NB4 (cell line): ENCODE measurements around the gene UNC45A.
A peak's percentile ranks its signal among the peaks of the same experiment; 100 is the strongest.

Source experiments
- DNase-seq: peaks from one replicate; pipeline ENCODE4 v3.0.0; 2010; ENCODE audit warnings: low read depth
- H3K4me3 ChIP-seq: one replicate; pipeline ENCODE4 v1.5.1; 2011; ENCODE audit warnings: mild to moderate bottlenecking, low read depth, low read length, moderate library complexity
- MAX ChIP-seq: IDR thresholded peaks from 2 replicates; pipeline ENCODE4 v1.6.1; 2011; ENCODE audit warnings: low read depth, low read length
- MYC ChIP-seq: IDR thresholded peaks from 2 replicates; pipeline ENCODE4 v1.6.1; 2011; ENCODE audit warnings: low read depth, low read length
- POLR2A ChIP-seq: IDR thresholded peaks from 2 replicates; pipeline ENCODE4 v1.6.1; 2011; ENCODE audit warnings: mild to moderate bottlenecking; ENCODE audit not compliant: insufficient read length; ENCODE audit errors: extremely low read depth
- TF ChIP-seq, protein P1 (sequence below): IDR thresholded peaks from one replicate; pipeline ENCODE4 v1.5.1; 2012; ENCODE audit warnings: low read depth, low read length

The UNC45A gene

GRCh38 chr15:90912770-90913075 is 22.4 kb upstream of the UNC45A start:
- H3K4me3 ChIP-seq: no peak overlapping the region
- no peak for DNase-seq
- TF ChIP-seq POLR2A (no peak), MAX (no peak), MYC (no peak)
- TF ChIP-seq, protein P1, sequence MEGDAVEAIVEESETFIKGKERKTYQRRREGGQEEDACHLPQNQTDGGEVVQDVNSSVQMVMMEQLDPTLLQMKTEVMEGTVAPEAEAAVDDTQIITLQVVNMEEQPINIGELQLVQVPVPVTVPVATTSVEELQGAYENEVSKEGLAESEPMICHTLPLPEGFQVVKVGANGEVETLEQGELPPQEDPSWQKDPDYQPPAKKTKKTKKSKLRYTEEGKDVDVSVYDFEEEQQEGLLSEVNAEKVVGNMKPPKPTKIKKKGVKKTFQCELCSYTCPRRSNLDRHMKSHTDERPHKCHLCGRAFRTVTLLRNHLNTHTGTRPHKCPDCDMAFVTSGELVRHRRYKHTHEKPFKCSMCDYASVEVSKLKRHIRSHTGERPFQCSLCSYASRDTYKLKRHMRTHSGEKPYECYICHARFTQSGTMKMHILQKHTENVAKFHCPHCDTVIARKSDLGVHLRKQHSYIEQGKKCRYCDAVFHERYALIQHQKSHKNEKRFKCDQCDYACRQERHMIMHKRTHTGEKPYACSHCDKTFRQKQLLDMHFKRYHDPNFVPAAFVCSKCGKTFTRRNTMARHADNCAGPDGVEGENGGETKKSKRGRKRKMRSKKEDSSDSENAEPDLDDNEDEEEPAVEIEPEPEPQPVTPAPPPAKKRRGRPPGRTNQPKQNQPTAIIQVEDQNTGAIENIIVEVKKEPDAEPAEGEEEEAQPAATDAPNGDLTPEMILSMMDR: no peak

- no peak for TF ChIP-seq MYC
- no peak for TF ChIP-seq POLR2A
- TF ChIP-seq, protein P1: no peak
- no peak for TF ChIP-seq MAX
These were observed 21.6 kb upstream of the UNC45A start for GRCh38 chr15:90913398-90913944.

DNA sequence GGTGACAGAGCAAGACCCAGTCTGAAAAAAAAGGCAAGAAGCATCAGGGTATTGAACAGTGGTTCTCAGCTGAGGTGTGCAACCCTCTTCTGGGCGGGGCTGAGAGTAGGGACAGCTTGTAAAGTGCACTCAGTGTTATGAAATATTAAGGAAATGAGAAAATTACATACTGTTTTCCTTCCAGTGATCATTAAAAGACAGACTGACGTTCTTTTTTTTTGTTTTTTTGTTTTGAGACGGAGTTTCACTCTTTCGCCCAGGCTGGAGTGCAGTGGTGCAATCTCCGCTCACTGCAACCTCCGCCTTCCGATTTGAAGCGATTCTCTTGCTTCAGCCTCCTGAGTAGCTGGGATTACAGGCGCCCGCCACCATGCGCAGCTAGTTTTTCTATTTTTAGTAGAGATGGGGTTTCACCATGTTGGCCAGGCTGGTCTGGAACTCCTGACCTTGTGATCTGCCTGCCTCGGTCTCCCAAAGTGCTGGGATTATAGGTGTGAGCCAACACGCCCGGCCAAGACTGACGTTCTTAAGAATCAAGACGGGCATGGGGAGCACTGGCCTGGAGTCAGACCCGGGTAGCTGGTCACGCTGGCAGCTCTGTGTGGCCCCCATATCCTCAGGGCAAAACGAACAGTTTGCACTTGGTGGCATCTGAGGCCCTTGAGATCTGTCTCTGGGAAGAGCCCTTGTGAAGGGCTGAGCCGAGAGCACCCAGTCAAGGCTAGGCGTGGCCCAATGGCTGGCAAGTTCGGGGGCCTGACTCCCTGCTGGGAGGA is 20.6 kb upstream of the UNC45A start:
- TF ChIP-seq MYC (no peak), MAX (no peak), POLR2A (no peak)
- TF ChIP-seq, protein P1: no peak
- no peak overlapping the region for H3K4me3 ChIP-seq
- peak; percentile 76 for DNase-seq

More at GRCh38 chr15:90913398-90913944, 21.6 kb upstream of the UNC45A start:
- H3K4me3 ChIP-seq: no peak overlapping the region
- DNase-seq: no peak

GRCh38 chr15:90915216-90915807 is 19.8 kb upstream of the UNC45A start:
- H3K4me3 ChIP-seq: peak overlapping the region; percentile 21
- TF ChIP-seq POLR2A: no peak
- TF ChIP-seq, protein P1: no peak
- TF ChIP-seq MYC: no peak
- no peak for TF ChIP-seq MAX
- peak; percentile 51 for DNase-seq

DNA sequence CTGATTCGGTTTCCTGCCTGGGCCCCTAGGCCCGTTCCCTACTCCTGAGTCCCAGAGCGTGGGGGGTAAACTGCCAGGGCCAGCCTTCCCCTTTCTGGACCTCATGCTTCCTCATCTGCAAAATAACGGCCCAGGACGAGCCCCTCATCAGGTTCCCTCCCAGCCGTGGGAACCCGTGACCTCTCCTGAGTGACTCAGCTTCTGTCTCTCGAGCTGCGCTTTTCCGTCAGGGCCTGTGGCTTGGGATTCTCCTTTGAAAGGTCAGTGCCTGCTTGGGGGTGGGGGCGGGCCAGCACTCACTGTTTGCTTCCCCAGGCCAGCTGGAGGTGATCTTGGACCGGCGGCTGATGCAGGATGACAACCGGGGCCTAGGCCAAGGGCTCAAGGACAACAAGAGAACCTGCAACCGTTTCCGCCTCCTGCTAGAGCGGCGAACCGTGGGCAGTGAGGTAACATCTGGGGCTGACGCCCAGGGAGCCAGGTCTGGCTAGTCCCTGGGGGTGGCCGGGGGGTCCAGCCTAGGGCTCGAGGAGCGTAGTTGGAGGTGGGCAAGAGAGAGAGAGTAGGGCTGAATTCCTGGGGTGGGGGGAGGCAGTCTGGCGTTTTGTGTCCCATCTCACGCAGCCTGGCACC is 19.2 kb upstream of the UNC45A start:
- TF ChIP-seq MYC (peak; percentile 90), MAX (peak; percentile 89)
- TF ChIP-seq, protein P1: no peak
- DNase-seq: peak; percentile 98
- no peak overlapping the region for H3K4me3 ChIP-seq
